ENCODE results near the gene ABR.
A peak's percentile ranks its signal among the peaks of the same experiment; 100 is the strongest.

Gene ABR

DNA sequence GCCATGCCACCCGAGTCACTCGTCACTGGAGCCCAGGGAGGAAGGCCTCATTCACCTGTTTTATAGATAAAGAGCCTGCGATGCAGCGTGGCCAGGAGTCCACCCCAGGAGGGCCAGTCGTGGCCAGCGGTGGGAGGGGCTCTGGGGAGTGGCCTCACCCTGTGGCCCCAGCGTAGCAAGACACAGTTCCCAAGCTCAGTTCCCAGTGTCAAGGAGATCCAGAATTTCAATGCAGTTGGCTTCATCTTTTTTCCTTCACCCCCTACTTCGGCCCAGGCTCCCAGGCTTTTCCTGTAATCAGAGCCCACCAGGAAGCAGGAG is 84.0 kb downstream of the ABR start:
- H3K4me3 ChIP-seq (replicated peaks; ENCODE audit: insufficient read depth, low read length) = no peak overlapping the region
- no peaks in the 10 kb centered on the region for H3K27me3 ChIP-seq (ENCODE audit: insufficient read depth, poor library complexity, severe bottlenecking)
- TF ChIP-seq, protein P1, sequence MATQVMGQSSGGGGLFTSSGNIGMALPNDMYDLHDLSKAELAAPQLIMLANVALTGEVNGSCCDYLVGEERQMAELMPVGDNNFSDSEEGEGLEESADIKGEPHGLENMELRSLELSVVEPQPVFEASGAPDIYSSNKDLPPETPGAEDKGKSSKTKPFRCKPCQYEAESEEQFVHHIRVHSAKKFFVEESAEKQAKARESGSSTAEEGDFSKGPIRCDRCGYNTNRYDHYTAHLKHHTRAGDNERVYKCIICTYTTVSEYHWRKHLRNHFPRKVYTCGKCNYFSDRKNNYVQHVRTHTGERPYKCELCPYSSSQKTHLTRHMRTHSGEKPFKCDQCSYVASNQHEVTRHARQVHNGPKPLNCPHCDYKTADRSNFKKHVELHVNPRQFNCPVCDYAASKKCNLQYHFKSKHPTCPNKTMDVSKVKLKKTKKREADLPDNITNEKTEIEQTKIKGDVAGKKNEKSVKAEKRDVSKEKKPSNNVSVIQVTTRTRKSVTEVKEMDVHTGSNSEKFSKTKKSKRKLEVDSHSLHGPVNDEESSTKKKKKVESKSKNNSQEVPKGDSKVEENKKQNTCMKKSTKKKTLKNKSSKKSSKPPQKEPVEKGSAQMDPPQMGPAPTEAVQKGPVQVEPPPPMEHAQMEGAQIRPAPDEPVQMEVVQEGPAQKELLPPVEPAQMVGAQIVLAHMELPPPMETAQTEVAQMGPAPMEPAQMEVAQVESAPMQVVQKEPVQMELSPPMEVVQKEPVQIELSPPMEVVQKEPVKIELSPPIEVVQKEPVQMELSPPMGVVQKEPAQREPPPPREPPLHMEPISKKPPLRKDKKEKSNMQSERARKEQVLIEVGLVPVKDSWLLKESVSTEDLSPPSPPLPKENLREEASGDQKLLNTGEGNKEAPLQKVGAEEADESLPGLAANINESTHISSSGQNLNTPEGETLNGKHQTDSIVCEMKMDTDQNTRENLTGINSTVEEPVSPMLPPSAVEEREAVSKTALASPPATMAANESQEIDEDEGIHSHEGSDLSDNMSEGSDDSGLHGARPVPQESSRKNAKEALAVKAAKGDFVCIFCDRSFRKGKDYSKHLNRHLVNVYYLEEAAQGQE (IDR thresholded peaks at IDR 0.05; ENCODE audit: insufficient replicate concordance, low read depth) = no peak
- TF ChIP-seq SPI1 (IDR thresholded peaks at IDR 0.05; ENCODE audit: borderline replicate concordance, low read depth) (no peak), POLR2AphosphoS5 (IDR thresholded peaks at IDR 0.05; ENCODE audit: low read depth) (no peak), GABPA (IDR thresholded peaks at IDR 0.05; ENCODE audit: low read depth) (no peak)
- TF ChIP-seq, protein P2, sequence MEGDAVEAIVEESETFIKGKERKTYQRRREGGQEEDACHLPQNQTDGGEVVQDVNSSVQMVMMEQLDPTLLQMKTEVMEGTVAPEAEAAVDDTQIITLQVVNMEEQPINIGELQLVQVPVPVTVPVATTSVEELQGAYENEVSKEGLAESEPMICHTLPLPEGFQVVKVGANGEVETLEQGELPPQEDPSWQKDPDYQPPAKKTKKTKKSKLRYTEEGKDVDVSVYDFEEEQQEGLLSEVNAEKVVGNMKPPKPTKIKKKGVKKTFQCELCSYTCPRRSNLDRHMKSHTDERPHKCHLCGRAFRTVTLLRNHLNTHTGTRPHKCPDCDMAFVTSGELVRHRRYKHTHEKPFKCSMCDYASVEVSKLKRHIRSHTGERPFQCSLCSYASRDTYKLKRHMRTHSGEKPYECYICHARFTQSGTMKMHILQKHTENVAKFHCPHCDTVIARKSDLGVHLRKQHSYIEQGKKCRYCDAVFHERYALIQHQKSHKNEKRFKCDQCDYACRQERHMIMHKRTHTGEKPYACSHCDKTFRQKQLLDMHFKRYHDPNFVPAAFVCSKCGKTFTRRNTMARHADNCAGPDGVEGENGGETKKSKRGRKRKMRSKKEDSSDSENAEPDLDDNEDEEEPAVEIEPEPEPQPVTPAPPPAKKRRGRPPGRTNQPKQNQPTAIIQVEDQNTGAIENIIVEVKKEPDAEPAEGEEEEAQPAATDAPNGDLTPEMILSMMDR (IDR thresholded peaks at IDR 0.05; ENCODE audit: insufficient read depth, low read length) = no peak
- peak overlapping the region; percentile 98 for H3K27ac ChIP-seq (replicated peaks)
- DNase-seq (ENCODE audit: low read depth in 1 of 2, low spot score in 1 of 2) = no peak

GRCh38 chr17:1095090-1095852 is 84.5 kb downstream of the ABR start:
- no peak overlapping the region for H3K4me3 ChIP-seq (replicated peaks; ENCODE audit: insufficient read depth, low read length)
- H3K27ac ChIP-seq (replicated peaks) = peak overlapping the region; percentile 98
- peak; percentile 52 to 84 for DNase-seq (ENCODE audit: low read depth in 1 of 2, low spot score in 1 of 2)
- TF ChIP-seq, protein P2 (IDR thresholded peaks at IDR 0.05; ENCODE audit: insufficient read depth, low read length) = no peak
- TF ChIP-seq, protein P1 (IDR thresholded peaks at IDR 0.05; ENCODE audit: insufficient replicate concordance, low read depth) = no peak
- peak; percentile 37; the same call in 1 of the 2 replicates for TF ChIP-seq SPI1 (IDR thresholded peaks at IDR 0.05; ENCODE audit: borderline replicate concordance, low read depth)
- no peak for TF ChIP-seq POLR2AphosphoS5 (IDR thresholded peaks at IDR 0.05; ENCODE audit: low read depth)
- no peak for TF ChIP-seq GABPA (IDR thresholded peaks at IDR 0.05; ENCODE audit: low read depth)
- H3K27me3 ChIP-seq (ENCODE audit: insufficient read depth, poor library complexity, severe bottlenecking) = no peaks in the 10 kb centered on the region

DNA sequence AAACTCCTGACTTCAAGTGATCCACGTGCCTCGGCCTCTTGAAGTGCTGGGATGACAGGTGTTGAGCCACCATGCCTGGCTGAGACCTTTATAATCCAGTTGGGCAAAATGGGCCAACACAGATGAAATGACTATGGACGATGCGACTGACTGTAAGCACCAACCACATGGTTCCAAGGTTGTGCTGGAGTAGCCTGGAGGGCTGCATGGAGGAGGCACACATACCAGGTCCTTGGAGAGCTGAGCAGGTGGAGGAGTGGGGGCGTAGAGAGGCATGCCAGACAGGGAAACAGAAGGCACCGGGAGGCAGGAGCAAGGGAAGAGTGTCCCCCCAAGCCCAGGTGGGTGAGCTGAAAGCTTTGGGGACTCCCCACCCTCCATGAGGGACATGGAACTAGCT is 85.2 kb downstream of the ABR start:
- no peak for TF ChIP-seq POLR2AphosphoS5 (IDR thresholded peaks at IDR 0.05; ENCODE audit: low read depth)
- TF ChIP-seq, protein P2 (IDR thresholded peaks at IDR 0.05; ENCODE audit: insufficient read depth, low read length) = no peak
- no peak for TF ChIP-seq GABPA (IDR thresholded peaks at IDR 0.05; ENCODE audit: low read depth)
- TF ChIP-seq SPI1 (IDR thresholded peaks at IDR 0.05; ENCODE audit: borderline replicate concordance, low read depth) = no peak
- TF ChIP-seq, protein P1 (IDR thresholded peaks at IDR 0.05; ENCODE audit: insufficient replicate concordance, low read depth) = no peak
- no peak overlapping the region for H3K4me3 ChIP-seq (replicated peaks; ENCODE audit: insufficient read depth, low read length)

More for the DNA sequence above, 85.2 kb downstream of the ABR start:
- DNase-seq (ENCODE audit: low read depth in 1 of 2, low spot score in 1 of 2) = no peak
- Histone ChIP-seq H3K27ac (replicated peaks) (peak overlapping the region; percentile 98), H3K27me3 (ENCODE audit: insufficient read depth, poor library complexity, severe bottlenecking) (no peaks in the 10 kb centered on the region)

All from HL-60 (cell line).